ENCODE data around the gene BEX4. TPM values are rescaled to one million over a fixed set of nuclear protein-coding genes. Genes with fewer than 3 reads are reported as not detected.

Gene BEX4
- total and polyA plus RNA-seq, 10 of the 15 experiments (the other 5 are each of a cell fraction or from before 2014, with no cell fraction given): 0.76 to 3.3 (median 2.2) TPM

- H3K9ac ChIP-seq (ENCODE audit: control insufficient read depth, insufficient read depth, low read length): no peak overlapping the region
- H3K4me2 ChIP-seq (ENCODE audit: control insufficient read depth, insufficient read depth): no peak overlapping the region
- in situ Hi-C loops (cut with MboI) (loop anchor here (10.0 kb wide), 1 partner anchor 225 kb away; no protein-coding TSS in a partner anchor), intact Hi-C loops (cut with micrococcal nuclease; ENCODE audit: unreplicated experiment) (no loop called here)
- H3K27me3 ChIP-seq (replicated peaks in 1 of 2; ENCODE audit: control insufficient read depth in 2 of 2, insufficient read depth in 2 of 2, low read length in 1 of 2): no peaks in the 10 kb centered on the region
- ChIA-PET SMC1A (ENCODE audit: uncharacterized antibody, unreplicated experiment) (no interaction called here), RAD21 (ENCODE audit: unreplicated experiment) (no interaction called here), CTCF (interaction anchor here (0.8 to 1.8 kb wide), 2 partner anchors 219 to 319 kb away, joined by 4 to 9 read pairs; no protein-coding TSS in a partner anchor), POLR2A (no interaction called here)
- H4K20me1 ChIP-seq (ENCODE audit: control insufficient read depth, insufficient read depth): no peaks in the 10 kb centered on the region
- FAIRE-seq (no peak), DNase-seq (ENCODE audit: low read depth, low spot score) (no peak), ATAC-seq (no peak)
- no peaks in the 10 kb centered on the region for H3K36me3 ChIP-seq (ENCODE audit: control insufficient read depth in 2 of 2, insufficient read depth in 2 of 2, low read length in 1 of 2)
- no peak overlapping the region for H3K4me3 ChIP-seq
- H3K9me3 ChIP-seq (replicated peaks; ENCODE audit: control insufficient read depth, insufficient read depth, low read length): no peaks in the 10 kb centered on the region
- 0% methylated on average over 3 of the region's 3 CpGs for WGBS (ENCODE audit: insufficient coverage, insufficient replicate concordance, low lambda C conversion rate, missing lambda C conversion rate)
- no peak overlapping the region for H2AFZ ChIP-seq (ENCODE audit: control insufficient read depth, low read depth, low read length)
- TF ChIP-seq MLLT1 (IDR thresholded peaks at IDR 0.05) (no peak), ZZZ3 (IDR thresholded peaks at IDR 0.05; ENCODE audit: control insufficient read depth, insufficient read length, low read depth) (no peak), CUX1 (IDR thresholded peaks at IDR 0.05; ENCODE audit: insufficient replicate concordance, low read depth, low read length) (no peak), CBX5 (IDR thresholded peaks at IDR 0.05; ENCODE audit: low read depth) (no peak), RELB (IDR thresholded peaks at IDR 0.05; ENCODE audit: low read depth) (no peak), TAF1 (IDR thresholded peaks at IDR 0.05; ENCODE audit: borderline replicate concordance, low read depth, low read length) (no peak), STAT1 (conservative IDR thresholded peaks at IDR 0.05) (no peak), DPF2 (IDR thresholded peaks at IDR 0.05) (no peak), PAX5 (IDR thresholded peaks at IDR 0.05; ENCODE audit: borderline replicate concordance, low read depth, low read length) (no peak), ZNF274 (IDR thresholded peaks at IDR 0.05; ENCODE audit: insufficient read depth, insufficient read length) (no peak), TARDBP (IDR thresholded peaks at IDR 0.05; ENCODE audit: borderline replicate concordance) (no peak), ZBTB4 (CRISPR knock-in tag; IDR thresholded peaks at IDR 0.05) (no peak), RBBP5 (conservative IDR thresholded peaks at IDR 0.05) (no peak)
- no peaks in the 10 kb centered on the region for H3K4me1 ChIP-seq (ENCODE audit: control insufficient read depth, insufficient read depth, low read length)
- H3K27ac ChIP-seq (ENCODE audit: control insufficient read depth, insufficient read depth): no peak overlapping the region
- no peaks in the 10 kb centered on the region for H3K79me2 ChIP-seq (ENCODE audit: control insufficient read depth, insufficient read depth, low read length)
- BruUV-seq (replicated peaks): no TSS peak
Measured at GRCh38 chrX:103170216-103170615, 44.7 kb upstream of the BEX4 start.

All from GM12878 (cell line).